IPS-20b (cell line): Measurements from ENCODE around the gene SMIM10.

Experiments
- H3K27ac ChIP-seq: one replicate; pipeline ENCODE4 v1.5.1; 2013; ENCODE audit warnings: low read length
- H3K27me3 ChIP-seq: 2 replicates; pipeline ENCODE4 v1.6.1; 2013; ENCODE audit warnings: mild to moderate bottlenecking, low read length, inconsistent platforms; ENCODE audit not compliant: insufficient read depth
- H3K36me3 ChIP-seq: 2 replicates; pipeline ENCODE4 v1.6.1; 2013; ENCODE audit warnings: low read depth, mild to moderate bottlenecking, inconsistent platforms, low read length, moderate library complexity; ENCODE audit not compliant: insufficient read depth
- H3K4me1 ChIP-seq: 2 replicates; pipeline ENCODE4 v1.6.1; 2013; ENCODE audit warnings: mild to moderate bottlenecking, control low read depth, inconsistent platforms, low read length, moderate library complexity; ENCODE audit not compliant: insufficient read depth
- H3K4me3 ChIP-seq: 2 replicates; pipeline ENCODE4 v1.5.1; 2013; ENCODE audit warnings: mild to moderate bottlenecking, low read length, inconsistent platforms
- H3K9ac ChIP-seq: 2 replicates; pipeline ENCODE4 v1.6.1; 2013; ENCODE audit warnings: low read depth, mild to moderate bottlenecking, inconsistent platforms, low read length, moderate library complexity
- H3K9me3 ChIP-seq: 2 replicates; pipeline ENCODE4 v1.6.1; 2013; ENCODE audit warnings: mild to moderate bottlenecking, low read depth, low read length, inconsistent platforms; ENCODE audit not compliant: insufficient read depth

Gene SMIM10

DNA sequence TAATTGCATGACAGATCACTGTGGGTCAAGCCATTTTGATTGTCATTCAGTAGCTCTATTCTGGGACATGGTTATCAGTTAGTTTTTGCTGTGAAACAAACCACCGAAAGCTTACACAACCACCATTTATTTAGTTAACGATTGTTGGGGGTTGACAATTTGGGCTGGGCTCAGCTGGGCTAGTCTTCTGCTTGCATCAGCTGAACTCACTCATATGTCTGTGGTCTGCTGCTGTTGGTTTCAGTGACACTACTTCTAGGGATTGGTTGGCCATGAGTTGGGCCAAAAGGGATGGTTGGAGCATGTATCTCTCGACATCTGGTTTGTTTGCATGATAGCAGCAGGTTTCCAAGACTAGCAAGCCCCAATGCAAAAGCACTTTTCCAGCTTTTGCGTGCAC lies 5.3 kb upstream of the SMIM10 start:
- H3K36me3 ChIP-seq = no peaks in the 10 kb centered on the region
- H3K4me1 ChIP-seq = peaks cover 1% of the 10 kb centered on the region; the same call in 1 of the 2 replicates
- no peaks in the 10 kb centered on the region for H3K9me3 ChIP-seq
- no peak overlapping the region for H3K9ac ChIP-seq
- no peak overlapping the region for H3K4me3 ChIP-seq
- H3K27me3 ChIP-seq = no peaks in the 10 kb centered on the region
- H3K27ac ChIP-seq = no peak overlapping the region

DNA sequence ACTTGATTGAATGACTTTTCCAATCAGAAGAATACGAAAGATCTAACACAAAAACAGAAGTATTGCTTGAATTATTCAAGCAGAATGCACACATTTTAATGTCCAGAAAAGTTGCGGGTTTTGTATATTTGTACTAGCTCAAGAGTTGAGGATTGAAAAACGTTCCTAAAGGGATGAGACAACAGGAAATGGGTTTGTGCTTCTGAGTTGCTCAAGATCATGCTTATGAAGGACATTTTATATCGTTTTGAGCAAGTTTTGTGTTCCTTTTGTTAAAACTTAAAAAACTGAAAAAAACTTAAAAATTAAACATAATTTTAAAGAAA lies 353 bp upstream of the SMIM10 start:
- Histone ChIP-seq H3K27me3 (peaks cover 12% of the 10 kb centered on the region), H3K36me3 (no peaks in the 10 kb centered on the region), H3K9me3 (no peaks in the 10 kb centered on the region), H3K9ac (peak overlapping the region; percentile 51; the same call in 1 of the 2 replicates), H3K4me1 (peaks cover 3% of the 10 kb centered on the region; the same call in 1 of the 2 replicates), H3K4me3 (0 out of 2 replicates have a peak overlapping the region, but pooled peaks have one; percentile 59), H3K27ac (no peak overlapping the region)

GRCh38 chrX:134997646-134998045 lies 6.9 kb downstream of the SMIM10 start:
- Histone ChIP-seq H3K27ac (no peak overlapping the region), H3K36me3 (no peaks in the 10 kb centered on the region), H3K9me3 (no peaks in the 10 kb centered on the region), H3K4me3 (no peak overlapping the region), H3K9ac (no peak overlapping the region), H3K27me3 (no peaks in the 10 kb centered on the region), H3K4me1 (no peaks in the 10 kb centered on the region)

DNA sequence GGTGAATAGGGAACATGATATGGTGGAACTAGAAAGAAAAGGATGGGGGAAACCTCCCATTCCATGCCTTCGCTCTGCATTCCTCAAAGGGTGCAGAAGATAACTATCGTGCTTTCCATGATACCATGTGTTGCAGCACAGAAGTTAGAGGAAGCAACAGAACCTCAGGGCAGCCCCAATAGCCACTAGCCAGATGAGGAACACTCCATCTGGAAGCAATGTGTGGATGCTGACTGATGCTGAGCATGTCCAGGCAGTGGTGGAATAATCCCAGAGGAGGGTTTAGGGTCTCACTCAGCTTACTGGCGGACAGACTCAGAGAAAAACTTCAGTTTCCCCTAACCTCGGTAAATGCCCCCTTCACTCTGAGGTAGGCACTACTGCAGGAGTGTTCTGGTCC lies 7.5 kb downstream of the SMIM10 start:
- Histone ChIP-seq H3K27ac (no peak overlapping the region), H3K9me3 (no peaks in the 10 kb centered on the region), H3K4me1 (no peaks in the 10 kb centered on the region), H3K4me3 (no peak overlapping the region), H3K9ac (no peak overlapping the region), H3K36me3 (no peaks in the 10 kb centered on the region), H3K27me3 (no peaks in the 10 kb centered on the region)

GRCh38 chrX:134999469-134999868 lies 8.7 kb downstream of the SMIM10 start:
- H3K9me3 ChIP-seq = no peaks in the 10 kb centered on the region
- no peak overlapping the region for H3K4me3 ChIP-seq
- H3K9ac ChIP-seq = no peak overlapping the region
- H3K36me3 ChIP-seq = no peaks in the 10 kb centered on the region
- no peaks in the 10 kb centered on the region for H3K4me1 ChIP-seq
- H3K27ac ChIP-seq = no peak overlapping the region
- H3K27me3 ChIP-seq = no peaks in the 10 kb centered on the region

DNA sequence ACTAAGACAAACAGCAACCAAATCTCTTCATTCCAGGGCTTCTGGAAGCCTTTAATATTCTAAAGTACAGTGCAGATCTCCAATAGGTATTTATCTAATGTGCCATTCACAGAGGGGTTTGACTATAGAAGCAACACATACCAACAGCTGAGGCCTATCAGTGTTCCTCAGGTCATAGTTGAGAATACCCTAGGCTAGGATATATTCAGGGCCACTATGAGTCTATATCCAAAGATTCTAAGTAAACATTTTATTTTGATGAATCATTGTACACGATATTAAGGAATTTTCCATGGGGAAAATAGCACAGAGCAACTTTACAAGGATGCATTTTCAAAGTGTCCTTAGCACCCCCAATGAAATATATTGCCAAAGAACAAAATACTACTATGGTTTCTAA lies 9.7 kb downstream of the SMIM10 start:
- no peak overlapping the region for H3K27ac ChIP-seq
- no peak overlapping the region for H3K9ac ChIP-seq
- no peak overlapping the region for H3K4me3 ChIP-seq
- H3K4me1 ChIP-seq = no peaks in the 10 kb centered on the region
- H3K36me3 ChIP-seq = no peaks in the 10 kb centered on the region
- no peaks in the 10 kb centered on the region for H3K27me3 ChIP-seq
- H3K9me3 ChIP-seq = no peaks in the 10 kb centered on the region

DNA sequence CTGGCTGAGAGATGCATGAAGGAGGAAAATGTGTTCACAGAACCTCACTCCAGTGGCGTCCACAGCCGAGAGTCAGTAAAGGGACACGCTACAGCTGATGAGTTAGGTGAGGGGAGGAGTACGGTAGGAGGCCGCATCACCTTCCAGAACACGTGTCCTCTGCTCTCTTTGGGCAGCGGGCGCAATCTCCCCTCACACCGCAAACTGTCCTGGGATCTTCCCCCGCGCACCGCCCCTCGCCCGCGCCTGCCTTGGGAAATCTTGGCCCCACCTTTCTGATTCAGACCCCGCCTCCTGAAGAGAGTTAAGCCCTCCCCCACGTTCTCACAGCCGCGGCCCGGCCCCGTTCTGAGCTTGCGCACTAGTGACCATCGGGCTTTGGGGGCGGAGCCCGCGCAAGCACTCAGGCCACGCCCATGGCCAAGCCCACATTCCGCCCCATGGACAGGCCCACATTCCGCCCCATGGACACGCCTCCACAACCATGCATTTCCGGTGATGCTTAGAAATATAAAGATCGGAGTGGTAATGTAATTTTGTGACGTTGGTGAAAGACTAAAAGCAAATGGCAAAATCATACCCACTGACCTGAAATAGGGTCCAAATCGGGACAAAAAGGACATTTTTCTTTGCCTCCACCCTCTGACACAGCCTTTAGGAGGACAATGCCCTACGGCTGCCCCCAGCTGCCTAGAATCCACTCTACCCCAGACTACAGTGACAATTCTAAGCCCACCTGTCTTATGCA lies 13.3 kb downstream of the SMIM10 start:
- Histone ChIP-seq H3K4me1 (no peaks in the 10 kb centered on the region), H3K9me3 (no peaks in the 10 kb centered on the region), H3K27ac (peak overlapping the region; percentile 71), H3K27me3 (no peaks in the 10 kb centered on the region), H3K9ac (peak overlapping the region; percentile 77; the same call in 1 of the 2 replicates), H3K36me3 (no peaks in the 10 kb centered on the region), H3K4me3 (peak overlapping the region; percentile 86)

DNA sequence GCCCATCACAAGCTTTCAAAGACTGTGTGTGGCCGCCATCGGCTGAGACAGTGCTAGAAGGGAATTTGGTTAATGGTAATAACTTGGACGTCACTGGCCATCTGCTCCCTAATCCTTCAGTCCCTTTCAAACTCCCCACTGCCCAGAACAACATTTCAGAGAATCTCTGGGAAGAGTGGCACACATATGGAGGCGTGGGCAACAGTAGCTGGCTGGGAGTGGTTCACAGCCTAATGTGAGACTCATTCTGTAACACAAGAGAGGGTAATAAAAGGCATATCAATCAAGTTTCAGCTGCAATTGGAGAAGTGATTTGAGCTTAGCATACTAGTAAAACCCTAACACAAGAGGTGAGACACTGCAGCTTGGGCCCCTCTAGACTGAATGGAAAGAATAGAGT lies 15.4 kb downstream of the SMIM10 start:
- H3K9me3 ChIP-seq = no peaks in the 10 kb centered on the region
- peaks cover 6% of the 10 kb centered on the region; the same call in 1 of the 2 replicates for H3K4me1 ChIP-seq
- H3K36me3 ChIP-seq = no peaks in the 10 kb centered on the region
- H3K4me3 ChIP-seq = no peak overlapping the region
- no peak overlapping the region for H3K27ac ChIP-seq
- H3K27me3 ChIP-seq = no peaks in the 10 kb centered on the region
- no peak overlapping the region for H3K9ac ChIP-seq

DNA sequence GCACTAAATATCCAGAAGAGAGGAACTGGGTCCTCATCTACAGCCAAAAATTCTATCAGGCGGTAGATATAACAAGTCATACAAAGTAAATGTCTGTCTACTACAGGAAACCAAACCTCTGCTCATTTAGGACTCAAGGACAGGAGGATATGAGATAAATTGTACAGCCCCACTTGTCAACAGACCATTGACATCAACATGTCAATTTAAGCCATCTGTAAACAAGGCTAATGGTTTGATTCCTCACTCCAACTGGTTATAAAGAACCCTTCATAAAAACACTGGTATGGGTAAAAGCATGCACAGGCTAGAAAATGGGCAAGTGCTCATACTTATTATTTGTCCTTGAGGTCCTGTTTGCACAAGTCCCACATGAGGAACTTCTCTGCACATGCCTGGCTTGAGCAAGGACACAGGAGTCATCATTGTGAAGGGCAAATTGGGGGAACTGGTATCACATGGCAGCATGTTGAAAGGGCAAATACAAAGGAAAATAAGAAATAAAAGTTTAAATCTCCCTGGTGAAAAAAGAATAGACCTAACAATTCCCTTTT lies 18.3 kb downstream of the SMIM10 start:
- H3K4me1 ChIP-seq = peaks cover 6% of the 10 kb centered on the region; the same call in 1 of the 2 replicates
- no peaks in the 10 kb centered on the region for H3K36me3 ChIP-seq
- H3K4me3 ChIP-seq = no peak overlapping the region
- H3K9me3 ChIP-seq = no peaks in the 10 kb centered on the region
- no peak overlapping the region for H3K27ac ChIP-seq
- H3K9ac ChIP-seq = no peak overlapping the region
- no peaks in the 10 kb centered on the region for H3K27me3 ChIP-seq

- Histone ChIP-seq H3K27me3 (no peaks in the 10 kb centered on the region), H3K9me3 (no peaks in the 10 kb centered on the region), H3K4me3 (no peak overlapping the region)
These were observed 19.0 kb downstream of the SMIM10 start for GRCh38 chrX:135009838-135010237.

GRCh38 chrX:135010921-135011320 lies 20.1 kb downstream of the SMIM10 start:
- Histone ChIP-seq H3K4me1 (peaks cover 6% of the 10 kb centered on the region; the same call in 1 of the 2 replicates), H3K36me3 (no peaks in the 10 kb centered on the region), H3K27ac (no peak overlapping the region), H3K4me3 (no peak overlapping the region), H3K9me3 (no peaks in the 10 kb centered on the region), H3K9ac (no peak overlapping the region), H3K27me3 (no peaks in the 10 kb centered on the region)

More at GRCh38 chrX:135009838-135010237, 19.0 kb downstream of the SMIM10 start:
- Histone ChIP-seq H3K36me3 (no peaks in the 10 kb centered on the region), H3K27ac (no peak overlapping the region), H3K9ac (no peak overlapping the region), H3K4me1 (peaks cover 6% of the 10 kb centered on the region; the same call in 1 of the 2 replicates)
